DND-41 (cell line): ENCODE data around the gene ZNF738.
"Not testable (repeated sequence)": the region's sequence is repeated elsewhere in the genome, so short reads cannot be mapped to it uniquely, and the experiment has no call there.

ENCODE experiments used
- ATAC-seq: fragments of 200-7000 bp; cut with Tn5 transposase; 3 replicates; pipeline ENCODE4 v1.9.1; 2021; ENCODE audit warnings: low read depth; ENCODE audit not compliant: insufficient read depth
- DNase-seq: peaks from one replicate; pipeline ENCODE4 v3.0.0-alpha.2; 2020
- H2AFZ ChIP-seq: 2 replicates; pipeline ENCODE4 v1.6.0; 2012; ENCODE audit warnings: low read depth, low read length
- H3K27ac ChIP-seq: 2 replicates; pipeline ENCODE4 v1.5.1; 2012; ENCODE audit warnings: low read length, inconsistent platforms
- H3K27me3 ChIP-seq: fragments of 200-600 bp; sonication (generic); 2 replicates; pipeline ENCODE4 v1.6.0; 2012; ENCODE audit warnings: low read length, mild to moderate bottlenecking, inconsistent platforms; ENCODE audit not compliant: insufficient read depth, poor library complexity
- H3K36me3 ChIP-seq: 2 replicates; pipeline ENCODE4 v1.5.1; 2012; ENCODE audit warnings: low read length, inconsistent platforms; ENCODE audit not compliant: insufficient read depth
- H3K4me1 ChIP-seq: 2 replicates; pipeline ENCODE4 v1.5.1; 2012; ENCODE audit warnings: mild to moderate bottlenecking, low read length; ENCODE audit not compliant: insufficient read depth
- H3K4me2 ChIP-seq: 2 replicates; pipeline ENCODE4 v1.6.0; 2012; ENCODE audit warnings: mild to moderate bottlenecking, moderate library complexity, low read length, inconsistent platforms; ENCODE audit not compliant: insufficient read depth
- H3K4me3 ChIP-seq, 2 experiments: fragments of 200-600 bp in 1 of 2; shearing (Covaris generic) in 1 of 2; 2 replicates each; pipeline ENCODE4 v1.5.1; 2012 to 2016; ENCODE audit warnings: inconsistent platforms in 2 of 2, low read length in 2 of 2, mild to moderate bottlenecking in 2 of 2, low read depth in 1 of 2, moderate library complexity in 1 of 2
- H3K79me2 ChIP-seq: 2 replicates; pipeline ENCODE4 v1.6.0; 2012; ENCODE audit warnings: low read length, inconsistent platforms; ENCODE audit not compliant: insufficient read depth
- H3K9ac ChIP-seq: 2 replicates; pipeline ENCODE4 v1.6.0; 2012; ENCODE audit warnings: low read depth, mild to moderate bottlenecking, inconsistent platforms, low read length, moderate library complexity
- H3K9me3 ChIP-seq: 2 replicates; pipeline ENCODE4 v1.5.1; 2012; ENCODE audit warnings: low read length, moderate library complexity, mild to moderate bottlenecking, inconsistent platforms; ENCODE audit not compliant: insufficient read depth, severe bottlenecking
- H4K20me1 ChIP-seq: 2 replicates; pipeline ENCODE4 v1.6.0; 2012; ENCODE audit warnings: low read length; ENCODE audit not compliant: insufficient read depth
- EZH2 ChIP-seq: IDR thresholded peaks from 3 replicates; pipeline ENCODE4 v1.6.1; 2012; ENCODE audit warnings: borderline replicate concordance, low read depth, mild to moderate bottlenecking, moderate library complexity, low read length, inconsistent platforms; ENCODE audit not compliant: severe bottlenecking
- TF ChIP-seq, protein P1 (sequence below): IDR thresholded peaks from 2 replicates; pipeline ENCODE4 v1.5.1; 2012; ENCODE audit warnings: borderline replicate concordance, low read length, moderate library complexity, mild to moderate bottlenecking; ENCODE audit not compliant: poor library complexity, severe bottlenecking; ENCODE audit errors: extremely low read depth

ZNF738 gene

DNA sequence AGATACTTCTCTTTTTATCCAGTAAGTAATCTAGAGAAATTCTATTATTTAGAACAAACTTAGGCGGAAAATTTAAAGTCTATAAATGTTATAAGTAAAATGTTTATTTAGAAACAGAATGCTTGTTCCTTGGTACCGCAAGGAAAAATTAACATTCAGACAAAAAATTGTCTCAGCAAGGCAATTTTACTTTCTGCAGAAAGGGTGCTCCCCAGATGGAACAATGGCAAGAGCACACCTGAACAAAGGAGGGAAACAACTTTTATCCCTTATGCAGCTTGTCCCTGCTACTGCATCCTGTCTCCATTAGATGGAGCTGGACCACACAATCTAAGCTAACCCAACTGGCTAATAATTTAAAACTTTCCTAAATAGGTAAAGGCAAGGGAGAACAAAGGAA, 23.1 kb upstream of the ZNF738 start:
- H3K27ac ChIP-seq: no peak overlapping the region
- H3K9me3 ChIP-seq: peaks cover 45% of the 10 kb centered on the region
- H3K4me2 ChIP-seq: no peak overlapping the region
- H3K4me1 ChIP-seq: no peaks in the 10 kb centered on the region
- no peaks in the 10 kb centered on the region for H4K20me1 ChIP-seq
- no peak overlapping the region for H2AFZ ChIP-seq
- TF ChIP-seq EZH2: no peak
- TF ChIP-seq, protein P1, sequence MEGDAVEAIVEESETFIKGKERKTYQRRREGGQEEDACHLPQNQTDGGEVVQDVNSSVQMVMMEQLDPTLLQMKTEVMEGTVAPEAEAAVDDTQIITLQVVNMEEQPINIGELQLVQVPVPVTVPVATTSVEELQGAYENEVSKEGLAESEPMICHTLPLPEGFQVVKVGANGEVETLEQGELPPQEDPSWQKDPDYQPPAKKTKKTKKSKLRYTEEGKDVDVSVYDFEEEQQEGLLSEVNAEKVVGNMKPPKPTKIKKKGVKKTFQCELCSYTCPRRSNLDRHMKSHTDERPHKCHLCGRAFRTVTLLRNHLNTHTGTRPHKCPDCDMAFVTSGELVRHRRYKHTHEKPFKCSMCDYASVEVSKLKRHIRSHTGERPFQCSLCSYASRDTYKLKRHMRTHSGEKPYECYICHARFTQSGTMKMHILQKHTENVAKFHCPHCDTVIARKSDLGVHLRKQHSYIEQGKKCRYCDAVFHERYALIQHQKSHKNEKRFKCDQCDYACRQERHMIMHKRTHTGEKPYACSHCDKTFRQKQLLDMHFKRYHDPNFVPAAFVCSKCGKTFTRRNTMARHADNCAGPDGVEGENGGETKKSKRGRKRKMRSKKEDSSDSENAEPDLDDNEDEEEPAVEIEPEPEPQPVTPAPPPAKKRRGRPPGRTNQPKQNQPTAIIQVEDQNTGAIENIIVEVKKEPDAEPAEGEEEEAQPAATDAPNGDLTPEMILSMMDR: peak; percentile 40
- no peaks in the 10 kb centered on the region for H3K79me2 ChIP-seq
- H3K27me3 ChIP-seq: no peaks in the 10 kb centered on the region
- no peaks in the 10 kb centered on the region for H3K36me3 ChIP-seq
- no peak overlapping the region for H3K4me3 ChIP-seq
- DNase-seq (no peak), ATAC-seq (no peak)
- no peak overlapping the region for H3K9ac ChIP-seq

DNA sequence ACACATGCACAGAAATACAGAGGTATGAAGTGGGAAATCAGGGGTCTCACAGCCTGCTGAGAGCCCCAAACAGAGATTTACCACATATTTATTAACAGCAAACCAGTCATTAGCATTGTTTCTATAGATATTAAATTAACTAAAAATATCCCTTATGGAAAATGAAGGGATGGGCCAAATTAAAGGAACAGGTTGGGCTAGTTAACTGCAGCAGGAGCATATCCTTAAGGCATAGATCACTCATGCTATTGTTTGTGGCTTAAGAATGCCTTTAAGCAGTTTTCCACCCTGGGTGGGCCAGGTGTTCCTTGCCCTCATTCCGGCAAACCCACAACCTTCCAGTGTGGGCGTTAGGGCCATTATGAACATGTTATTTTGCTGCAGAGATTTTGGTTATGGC, 14.0 kb upstream of the ZNF738 start:
- peaks cover 11% of the 10 kb centered on the region for H3K9me3 ChIP-seq
- H3K4me1 ChIP-seq, H4K20me1 ChIP-seq, H2AFZ ChIP-seq, H3K27ac ChIP-seq, H3K4me3 ChIP-seq, DNase-seq, H3K4me2 ChIP-seq, H3K79me2 ChIP-seq, ATAC-seq, H3K27me3 ChIP-seq, H3K9ac ChIP-seq, H3K36me3 ChIP-seq: not testable (repeated sequence)

DNA sequence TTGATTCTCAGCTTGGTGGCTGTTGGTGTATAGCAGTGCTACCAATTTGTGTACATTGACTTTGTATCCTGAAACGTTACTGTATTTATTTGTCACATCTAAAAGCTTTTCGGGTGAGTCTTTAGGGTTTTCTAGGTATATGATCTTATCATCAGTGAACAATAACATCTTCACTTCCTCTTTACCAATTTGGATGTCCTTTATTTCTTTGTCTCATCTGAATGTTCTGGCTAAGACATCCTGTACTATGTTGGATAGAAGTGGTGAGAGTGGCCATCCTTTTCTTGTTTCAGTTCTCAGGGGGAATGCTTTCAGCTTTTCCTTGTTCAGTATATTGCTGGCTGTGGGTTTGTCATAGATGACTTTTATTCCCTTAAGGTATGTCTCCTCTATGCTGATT, 6.0 kb upstream of the ZNF738 start:
- no peak for DNase-seq
- H3K9me3 ChIP-seq: peaks cover 10% of the 10 kb centered on the region
- TF ChIP-seq, protein P1: no peak
- TF ChIP-seq EZH2: no peak

DNA sequence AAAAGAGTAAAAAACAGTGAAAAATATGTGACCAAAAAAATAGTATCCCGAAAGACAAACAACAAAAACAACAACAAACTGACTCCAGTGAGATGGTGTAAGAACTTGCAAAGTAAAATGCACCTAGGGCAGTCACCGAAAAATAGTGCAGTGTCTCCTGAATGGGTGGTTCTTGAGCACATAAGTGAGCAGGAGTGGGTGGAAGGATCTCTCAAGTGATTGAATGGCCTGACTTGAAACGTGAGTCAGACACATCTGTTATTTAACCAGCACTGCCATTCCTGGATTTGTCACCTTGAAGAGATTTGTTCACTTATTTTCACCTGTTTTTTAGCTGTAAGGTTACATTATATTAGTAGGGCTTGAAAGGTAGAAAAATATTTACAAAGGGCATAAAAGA, 3.5 kb downstream of the ZNF738 start:
- no peak for ATAC-seq
- Histone ChIP-seq H3K4me3 (peak overlapping the region in 1 of 2 experiments; percentile 14; a peak in 1 of 4 replicates), H3K9ac (no peak overlapping the region), H3K79me2 (peaks cover 84% of the 10 kb centered on the region), H3K36me3 (peaks cover 73% of the 10 kb centered on the region), H2AFZ (no peak overlapping the region), H4K20me1 (peaks cover 6% of the 10 kb centered on the region; the same call in 1 of the 2 replicates), H3K4me2 (peak overlapping the region; percentile 29; the same call in 1 of the 2 replicates), H3K27ac (no peak overlapping the region), H3K4me1 (peaks cover 36% of the 10 kb centered on the region), H3K27me3 (no peaks in the 10 kb centered on the region), H3K9me3 (peaks cover 20% of the 10 kb centered on the region)
- no peak for DNase-seq
- no peak for TF ChIP-seq EZH2
- TF ChIP-seq, protein P1: no peak

More for the DNA sequence above, 6.0 kb upstream of the ZNF738 start:
- H3K4me2 ChIP-seq: peak overlapping the region; percentile 32; the same call in 1 of the 2 replicates
- H3K4me1 ChIP-seq: peaks cover 19% of the 10 kb centered on the region
- H3K27me3 ChIP-seq: no peaks in the 10 kb centered on the region
- peak; percentile 90 for ATAC-seq
- peak overlapping the region; percentile 43 for H3K27ac ChIP-seq
- H3K9ac ChIP-seq: peak overlapping the region; percentile 3; the same call in 1 of the 2 replicates
- no peaks in the 10 kb centered on the region for H3K36me3 ChIP-seq
- no peaks in the 10 kb centered on the region for H4K20me1 ChIP-seq
- peak overlapping the region; percentile 69 for H2AFZ ChIP-seq
- 0 out of 4 replicates have a peak overlapping the region, but pooled peaks of 1 of the 2 experiments have one; percentile 1 for H3K4me3 ChIP-seq
- H3K79me2 ChIP-seq: no peaks in the 10 kb centered on the region
